ENCODE measurements around the gene SORBS1.

DNA sequence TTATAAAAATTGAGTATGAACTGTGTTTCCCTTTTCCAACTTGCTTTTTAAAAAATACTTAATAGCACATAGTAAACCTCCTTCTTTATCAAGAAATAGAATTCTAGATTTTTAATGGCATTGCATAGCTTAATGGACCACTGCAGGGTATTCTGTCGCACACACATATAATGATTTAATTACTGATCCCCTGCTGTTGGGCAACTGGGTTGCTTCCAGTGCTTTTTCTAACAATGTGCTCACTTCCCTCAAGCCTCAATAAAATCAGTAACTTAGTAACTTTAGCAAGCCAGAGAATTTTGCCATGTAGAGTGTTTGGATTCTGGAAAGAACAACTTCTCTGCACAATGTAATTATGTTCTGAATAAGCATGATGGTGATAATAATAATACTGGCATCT, 221.3 kb downstream of the SORBS1 start:
- TF ChIP-seq, protein P1, sequence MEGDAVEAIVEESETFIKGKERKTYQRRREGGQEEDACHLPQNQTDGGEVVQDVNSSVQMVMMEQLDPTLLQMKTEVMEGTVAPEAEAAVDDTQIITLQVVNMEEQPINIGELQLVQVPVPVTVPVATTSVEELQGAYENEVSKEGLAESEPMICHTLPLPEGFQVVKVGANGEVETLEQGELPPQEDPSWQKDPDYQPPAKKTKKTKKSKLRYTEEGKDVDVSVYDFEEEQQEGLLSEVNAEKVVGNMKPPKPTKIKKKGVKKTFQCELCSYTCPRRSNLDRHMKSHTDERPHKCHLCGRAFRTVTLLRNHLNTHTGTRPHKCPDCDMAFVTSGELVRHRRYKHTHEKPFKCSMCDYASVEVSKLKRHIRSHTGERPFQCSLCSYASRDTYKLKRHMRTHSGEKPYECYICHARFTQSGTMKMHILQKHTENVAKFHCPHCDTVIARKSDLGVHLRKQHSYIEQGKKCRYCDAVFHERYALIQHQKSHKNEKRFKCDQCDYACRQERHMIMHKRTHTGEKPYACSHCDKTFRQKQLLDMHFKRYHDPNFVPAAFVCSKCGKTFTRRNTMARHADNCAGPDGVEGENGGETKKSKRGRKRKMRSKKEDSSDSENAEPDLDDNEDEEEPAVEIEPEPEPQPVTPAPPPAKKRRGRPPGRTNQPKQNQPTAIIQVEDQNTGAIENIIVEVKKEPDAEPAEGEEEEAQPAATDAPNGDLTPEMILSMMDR (IDR thresholded peaks at IDR 0.05): no peak
- TF ChIP-seq, protein P2, sequence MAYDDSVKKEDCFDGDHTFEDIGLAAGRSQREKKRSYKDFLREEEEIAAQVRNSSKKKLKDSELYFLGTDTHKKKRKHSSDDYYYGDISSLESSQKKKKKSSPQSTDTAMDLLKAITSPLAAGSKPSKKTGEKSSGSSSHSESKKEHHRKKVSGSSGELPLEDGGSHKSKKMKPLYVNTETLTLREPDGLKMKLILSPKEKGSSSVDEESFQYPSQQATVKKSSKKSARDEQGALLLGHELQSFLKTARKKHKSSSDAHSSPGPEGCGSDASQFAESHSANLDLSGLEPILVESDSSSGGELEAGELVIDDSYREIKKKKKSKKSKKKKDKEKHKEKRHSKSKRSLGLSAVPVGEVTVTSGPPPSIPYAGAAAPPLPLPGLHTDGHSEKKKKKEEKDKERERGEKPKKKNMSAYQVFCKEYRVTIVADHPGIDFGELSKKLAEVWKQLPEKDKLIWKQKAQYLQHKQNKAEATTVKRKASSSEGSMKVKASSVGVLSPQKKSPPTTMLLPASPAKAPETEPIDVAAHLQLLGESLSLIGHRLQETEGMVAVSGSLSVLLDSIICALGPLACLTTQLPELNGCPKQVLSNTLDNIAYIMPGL (CRISPR knock-in tag; IDR thresholded peaks at IDR 0.05): no peak
- TF ChIP-seq ZNF232 (CRISPR knock-in tag; IDR thresholded peaks at IDR 0.05) (no peak), ELF4 (CRISPR knock-in tag; IDR thresholded peaks at IDR 0.05; ENCODE audit: low read depth) (no peak)
- TF ChIP-seq, protein P3, sequence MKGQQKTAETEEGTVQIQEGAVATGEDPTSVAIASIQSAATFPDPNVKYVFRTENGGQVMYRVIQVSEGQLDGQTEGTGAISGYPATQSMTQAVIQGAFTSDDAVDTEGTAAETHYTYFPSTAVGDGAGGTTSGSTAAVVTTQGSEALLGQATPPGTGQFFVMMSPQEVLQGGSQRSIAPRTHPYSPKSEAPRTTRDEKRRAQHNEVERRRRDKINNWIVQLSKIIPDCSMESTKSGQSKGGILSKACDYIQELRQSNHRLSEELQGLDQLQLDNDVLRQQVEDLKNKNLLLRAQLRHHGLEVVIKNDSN (CRISPR knock-in tag; IDR thresholded peaks at IDR 0.05): no peak

All from WTC11 (cell line).